ENCODE measurements around the gene SPOCD1.

Gene SPOCD1

DNA sequence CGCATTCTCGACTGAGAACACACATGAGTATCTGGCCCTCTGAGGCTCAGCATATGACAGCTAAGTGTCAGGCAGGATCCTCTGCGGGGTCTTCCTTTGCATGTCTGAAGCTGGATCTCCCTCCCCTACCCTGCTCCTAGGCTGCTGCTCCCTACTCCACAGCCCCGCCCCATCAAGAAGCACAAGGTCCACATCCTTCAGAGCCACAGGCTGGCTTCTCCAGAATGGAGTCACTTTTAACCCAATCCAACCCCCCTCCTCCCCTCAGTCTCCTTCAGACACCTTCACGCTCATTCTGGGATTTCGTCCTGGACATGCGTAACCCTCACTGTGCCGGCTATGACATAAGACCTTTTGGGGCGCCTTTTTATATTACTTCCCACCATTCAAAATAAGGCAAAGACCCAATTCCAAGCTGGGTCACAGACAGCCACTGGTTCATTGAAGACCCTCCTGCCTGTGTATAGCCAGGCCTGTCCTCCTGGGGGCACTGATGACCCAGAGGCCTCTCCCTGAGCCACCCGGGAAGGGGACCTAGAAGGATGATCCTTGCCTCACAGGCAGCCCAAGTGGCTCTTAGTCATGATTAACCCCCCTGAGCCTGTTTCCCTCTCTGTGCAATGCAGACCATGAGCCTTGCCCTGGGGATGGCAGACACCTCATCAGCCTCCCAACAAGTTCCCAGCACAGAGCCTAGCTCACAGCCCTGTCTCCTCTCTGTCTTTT lies 56.4 kb downstream of the SPOCD1 start:
- Histone ChIP-seq H3K9me3 (no peaks in the 10 kb centered on the region), H3K4me1 (ENCODE audit: control insufficient read depth in 1 of 2, insufficient read depth in 1 of 2, low read depth in 1 of 2, low read length in 1 of 2) (peaks cover 14 to 23% of the 10 kb centered on the region in 2 experiments), H3K27ac (no peak overlapping the region), H3K4me3 (ENCODE audit: low read depth in 1 of 2, low read length in 1 of 2) (no peak overlapping the region), H3K27me3 (peaks cover 67% of the 10 kb centered on the region), H3K36me3 (no peaks in the 10 kb centered on the region)
- TF ChIP-seq, protein P1, sequence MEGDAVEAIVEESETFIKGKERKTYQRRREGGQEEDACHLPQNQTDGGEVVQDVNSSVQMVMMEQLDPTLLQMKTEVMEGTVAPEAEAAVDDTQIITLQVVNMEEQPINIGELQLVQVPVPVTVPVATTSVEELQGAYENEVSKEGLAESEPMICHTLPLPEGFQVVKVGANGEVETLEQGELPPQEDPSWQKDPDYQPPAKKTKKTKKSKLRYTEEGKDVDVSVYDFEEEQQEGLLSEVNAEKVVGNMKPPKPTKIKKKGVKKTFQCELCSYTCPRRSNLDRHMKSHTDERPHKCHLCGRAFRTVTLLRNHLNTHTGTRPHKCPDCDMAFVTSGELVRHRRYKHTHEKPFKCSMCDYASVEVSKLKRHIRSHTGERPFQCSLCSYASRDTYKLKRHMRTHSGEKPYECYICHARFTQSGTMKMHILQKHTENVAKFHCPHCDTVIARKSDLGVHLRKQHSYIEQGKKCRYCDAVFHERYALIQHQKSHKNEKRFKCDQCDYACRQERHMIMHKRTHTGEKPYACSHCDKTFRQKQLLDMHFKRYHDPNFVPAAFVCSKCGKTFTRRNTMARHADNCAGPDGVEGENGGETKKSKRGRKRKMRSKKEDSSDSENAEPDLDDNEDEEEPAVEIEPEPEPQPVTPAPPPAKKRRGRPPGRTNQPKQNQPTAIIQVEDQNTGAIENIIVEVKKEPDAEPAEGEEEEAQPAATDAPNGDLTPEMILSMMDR (IDR thresholded peaks at IDR 0.05) = no peak

GRCh38 chr1:31758823-31759222 lies 57.0 kb downstream of the SPOCD1 start:
- Histone ChIP-seq H3K4me3 (ENCODE audit: low read depth in 1 of 2, low read length in 1 of 2) (no peak overlapping the region), H3K9me3 (no peaks in the 10 kb centered on the region), H3K27ac (no peak overlapping the region), H3K27me3 (peaks cover 65% of the 10 kb centered on the region), H3K4me1 (ENCODE audit: control insufficient read depth in 1 of 2, insufficient read depth in 1 of 2, low read depth in 1 of 2, low read length in 1 of 2) (peaks cover 13 to 21% of the 10 kb centered on the region in 2 experiments), H3K36me3 (no peaks in the 10 kb centered on the region)
- TF ChIP-seq, protein P1 (IDR thresholded peaks at IDR 0.05) = no peak

GRCh38 chr1:31757989-31758388 lies 57.8 kb downstream of the SPOCD1 start:
- Histone ChIP-seq H3K4me1 (ENCODE audit: control insufficient read depth in 1 of 2, insufficient read depth in 1 of 2, low read depth in 1 of 2, low read length in 1 of 2) (peaks cover 5 to 13% of the 10 kb centered on the region in 2 experiments), H3K27me3 (peaks cover 65% of the 10 kb centered on the region), H3K9me3 (no peaks in the 10 kb centered on the region), H3K4me3 (ENCODE audit: low read depth in 1 of 2, low read length in 1 of 2) (no peak overlapping the region), H3K36me3 (no peaks in the 10 kb centered on the region), H3K27ac (no peak overlapping the region)
- TF ChIP-seq, protein P1 (IDR thresholded peaks at IDR 0.05) = no peak

GRCh38 chr1:31757204-31757679 lies 58.6 kb downstream of the SPOCD1 start:
- Histone ChIP-seq H3K9me3 (no peaks in the 10 kb centered on the region), H3K27ac (no peak overlapping the region), H3K27me3 (peaks cover 65% of the 10 kb centered on the region), H3K36me3 (no peaks in the 10 kb centered on the region), H3K4me3 (ENCODE audit: low read depth in 1 of 2, low read length in 1 of 2) (no peak overlapping the region), H3K4me1 (ENCODE audit: control insufficient read depth in 1 of 2, insufficient read depth in 1 of 2, low read depth in 1 of 2, low read length in 1 of 2) (peaks cover 0 to 7% of the 10 kb centered on the region in 2 experiments)
- TF ChIP-seq, protein P1 (IDR thresholded peaks at IDR 0.05) = no peak

GRCh38 chr1:31756578-31756977 lies 59.2 kb downstream of the SPOCD1 start:
- H3K9me3 ChIP-seq = no peaks in the 10 kb centered on the region
- no peak overlapping the region for H3K27ac ChIP-seq
- no peaks in the 10 kb centered on the region for H3K36me3 ChIP-seq
- TF ChIP-seq, protein P1 (IDR thresholded peaks at IDR 0.05) = no peak
- H3K27me3 ChIP-seq = peaks cover 65% of the 10 kb centered on the region
- peaks cover 0 to 7% of the 10 kb centered on the region in 2 experiments for H3K4me1 ChIP-seq (ENCODE audit: control insufficient read depth in 1 of 2, insufficient read depth in 1 of 2, low read depth in 1 of 2, low read length in 1 of 2)
- H3K4me3 ChIP-seq (ENCODE audit: low read depth in 1 of 2, low read length in 1 of 2) = no peak overlapping the region

All from neutrophil (primary cell).